ENCODE results near the gene FFAR4. TPM values are rescaled to one million over a fixed set of nuclear protein-coding genes. Genes with fewer than 3 reads are reported as not detected.

FFAR4 gene
- total RNA-seq, 1 experiment from 2014 or later: not detected

GRCh38 chr10:93599778-93600177 is 33.3 kb downstream of the FFAR4 start:
- DNase-seq (ENCODE audit: low read depth): no peak

- DNase-seq (ENCODE audit: low read depth): peak; percentile 4
Measured at GRCh38 chr10:93600446-93601145, 34.1 kb downstream of the FFAR4 start.

GRCh38 chr10:93601146-93601773 is 34.8 kb downstream of the FFAR4 start, which contains the start of gene RBP4:
Gene RBP4, minus strand, starts transcription at chr10:93601235. Its CDS starts 207 bp downstream, at chr10:93601028.
- DNase-seq (ENCODE audit: low read depth): peak; percentile 11

- DNase-seq (ENCODE audit: low read depth): no peak
Measured at GRCh38 chr10:93601774-93602162, 35.3 kb downstream of the FFAR4 start.

GRCh38 chr10:93603023-93603422 is 36.6 kb downstream of the FFAR4 start:
- DNase-seq (ENCODE audit: low read depth): no peak

- no peak for DNase-seq (ENCODE audit: low read depth)
Measured at GRCh38 chr10:93604146-93604545, 37.7 kb downstream of the FFAR4 start.

- no peak for DNase-seq (ENCODE audit: low read depth)
Measured at GRCh38 chr10:93608421-93608820, 42.0 kb downstream of the FFAR4 start.

- no peak for DNase-seq (ENCODE audit: low read depth)
Measured at GRCh38 chr10:93612311-93612710, 45.8 kb downstream of the FFAR4 start, which contains the start of gene PDE6C. Gene PDE6C, plus strand, starts transcription at chr10:93612537. Its CDS starts 189 bp downstream, at chr10:93612726.

GRCh38 chr10:93613126-93613525 is 46.7 kb downstream of the FFAR4 start:
- DNase-seq (ENCODE audit: low read depth): no peak

GRCh38 chr10:93614101-93614825 is 47.8 kb downstream of the FFAR4 start:
- DNase-seq (ENCODE audit: low read depth): no peak

- DNase-seq (ENCODE audit: low read depth): no peak
Measured at GRCh38 chr10:93615576-93616235, 49.2 kb downstream of the FFAR4 start.

- no peak for DNase-seq (ENCODE audit: low read depth)
Measured at GRCh38 chr10:93620925-93621324, 54.5 kb downstream of the FFAR4 start.

GRCh38 chr10:93622942-93623341 is 56.5 kb downstream of the FFAR4 start:
- DNase-seq (ENCODE audit: low read depth): no peak

GRCh38 chr10:93628858-93629257 is 62.4 kb downstream of the FFAR4 start:
- no peak for DNase-seq (ENCODE audit: low read depth)

- DNase-seq (ENCODE audit: low read depth): no peak
Measured at GRCh38 chr10:93629647-93630305, 63.3 kb downstream of the FFAR4 start.

- no peak for DNase-seq (ENCODE audit: low read depth)
Measured at GRCh38 chr10:93630625-93631557, 64.4 kb downstream of the FFAR4 start.
